ENCODE measurements around the gene ROPN1L. TPM values are rescaled to one million over a fixed set of nuclear protein-coding genes. Genes with fewer than 3 reads are reported as not detected.

The ROPN1L gene
- total and polyA plus RNA-seq, 2 of the 13 experiments (the other 11 are each of a cell fraction or from before 2014, with no cell fraction given) = not detected

DNA sequence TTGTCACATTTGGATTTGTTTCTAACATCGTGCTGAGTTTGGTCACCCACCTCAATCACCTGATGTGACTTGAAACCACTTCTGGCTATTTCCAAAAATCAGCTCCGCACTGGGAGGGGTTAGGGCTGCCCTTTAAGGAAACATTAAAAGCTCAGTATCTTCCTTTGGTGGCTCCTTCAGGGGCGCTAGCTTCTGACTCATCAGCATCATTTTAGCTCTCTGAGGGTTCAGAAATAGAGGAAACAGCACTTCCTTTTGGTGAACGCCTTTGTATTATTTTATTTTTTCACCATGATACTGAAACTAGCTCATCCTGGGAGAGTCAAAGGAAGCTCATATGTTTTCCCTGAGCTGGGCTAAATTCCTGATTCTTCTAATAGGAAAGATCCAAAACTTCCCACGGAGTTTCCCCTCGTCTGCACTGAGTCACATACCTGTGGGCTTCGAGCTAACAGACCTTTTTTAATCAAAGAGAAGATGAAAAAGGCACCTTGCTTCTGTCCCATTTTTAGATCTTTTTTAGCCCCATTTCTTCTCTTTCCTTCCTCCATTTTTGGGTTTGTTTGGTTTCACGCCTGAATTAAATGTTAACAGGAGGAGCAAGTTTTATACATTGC is 48.2 kb downstream of the ROPN1L start (continued):
- TF ChIP-seq, protein P1, sequence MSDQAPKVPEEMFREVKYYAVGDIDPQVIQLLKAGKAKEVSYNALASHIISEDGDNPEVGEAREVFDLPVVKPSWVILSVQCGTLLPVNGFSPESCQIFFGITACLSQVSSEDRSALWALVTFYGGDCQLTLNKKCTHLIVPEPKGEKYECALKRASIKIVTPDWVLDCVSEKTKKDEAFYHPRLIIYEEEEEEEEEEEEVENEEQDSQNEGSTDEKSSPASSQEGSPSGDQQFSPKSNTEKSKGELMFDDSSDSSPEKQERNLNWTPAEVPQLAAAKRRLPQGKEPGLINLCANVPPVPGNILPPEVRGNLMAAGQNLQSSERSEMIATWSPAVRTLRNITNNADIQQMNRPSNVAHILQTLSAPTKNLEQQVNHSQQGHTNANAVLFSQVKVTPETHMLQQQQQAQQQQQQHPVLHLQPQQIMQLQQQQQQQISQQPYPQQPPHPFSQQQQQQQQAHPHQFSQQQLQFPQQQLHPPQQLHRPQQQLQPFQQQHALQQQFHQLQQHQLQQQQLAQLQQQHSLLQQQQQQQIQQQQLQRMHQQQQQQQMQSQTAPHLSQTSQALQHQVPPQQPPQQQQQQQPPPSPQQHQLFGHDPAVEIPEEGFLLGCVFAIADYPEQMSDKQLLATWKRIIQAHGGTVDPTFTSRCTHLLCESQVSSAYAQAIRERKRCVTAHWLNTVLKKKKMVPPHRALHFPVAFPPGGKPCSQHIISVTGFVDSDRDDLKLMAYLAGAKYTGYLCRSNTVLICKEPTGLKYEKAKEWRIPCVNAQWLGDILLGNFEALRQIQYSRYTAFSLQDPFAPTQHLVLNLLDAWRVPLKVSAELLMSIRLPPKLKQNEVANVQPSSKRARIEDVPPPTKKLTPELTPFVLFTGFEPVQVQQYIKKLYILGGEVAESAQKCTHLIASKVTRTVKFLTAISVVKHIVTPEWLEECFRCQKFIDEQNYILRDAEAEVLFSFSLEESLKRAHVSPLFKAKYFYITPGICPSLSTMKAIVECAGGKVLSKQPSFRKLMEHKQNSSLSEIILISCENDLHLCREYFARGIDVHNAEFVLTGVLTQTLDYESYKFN (CRISPR knock-in tag; conservative IDR thresholded peaks at IDR 0.05) = no peak
- TF ChIP-seq, protein P2, sequence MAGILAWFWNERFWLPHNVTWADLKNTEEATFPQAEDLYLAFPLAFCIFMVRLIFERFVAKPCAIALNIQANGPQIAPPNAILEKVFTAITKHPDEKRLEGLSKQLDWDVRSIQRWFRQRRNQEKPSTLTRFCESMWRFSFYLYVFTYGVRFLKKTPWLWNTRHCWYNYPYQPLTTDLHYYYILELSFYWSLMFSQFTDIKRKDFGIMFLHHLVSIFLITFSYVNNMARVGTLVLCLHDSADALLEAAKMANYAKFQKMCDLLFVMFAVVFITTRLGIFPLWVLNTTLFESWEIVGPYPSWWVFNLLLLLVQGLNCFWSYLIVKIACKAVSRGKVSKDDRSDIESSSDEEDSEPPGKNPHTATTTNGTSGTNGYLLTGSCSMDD (CRISPR knock-in tag; IDR thresholded peaks at IDR 0.05) = no peak
- TF ChIP-seq ZNF749 (CRISPR knock-in tag; IDR thresholded peaks at IDR 0.05; ENCODE audit: borderline replicate concordance) = no peak

DNA sequence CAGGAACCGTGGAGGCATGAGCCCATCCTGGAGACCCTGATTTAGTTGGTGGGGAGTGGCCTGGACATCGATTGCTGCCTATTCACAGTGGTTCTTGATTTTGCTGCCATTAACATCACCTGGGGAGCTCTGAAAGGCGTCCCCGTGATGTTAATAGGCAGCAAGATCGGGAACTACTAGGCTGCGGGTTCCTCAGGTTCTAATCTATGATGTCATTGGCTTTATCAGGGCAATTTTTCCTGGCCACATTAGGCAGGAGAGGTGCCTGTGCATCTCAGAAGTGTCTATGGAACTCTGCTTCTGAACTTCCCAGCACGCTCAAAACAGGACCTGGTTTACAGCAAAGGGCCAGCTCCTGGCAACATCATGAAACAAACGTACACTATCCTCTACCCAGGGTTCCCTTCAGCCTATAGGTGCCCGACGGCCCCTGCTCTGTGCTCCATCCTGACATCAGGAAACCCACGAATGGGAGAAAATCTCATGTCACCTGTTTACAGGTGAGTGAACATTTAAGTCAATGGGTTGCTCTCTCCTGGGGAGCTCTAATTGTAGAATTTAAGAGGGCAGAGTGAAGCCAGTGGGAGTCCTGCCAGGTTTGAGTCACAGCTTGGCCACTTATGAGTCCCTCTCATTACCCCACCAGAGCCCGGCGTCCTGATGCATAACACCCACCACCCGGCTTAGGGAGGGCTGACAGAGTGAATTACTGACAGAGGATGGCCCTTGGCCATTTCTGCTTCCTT is 49.4 kb downstream of the ROPN1L start:
- peaks cover 19% of the 10 kb centered on the region for H3K9me3 ChIP-seq (ENCODE audit: low read length)
- FAIRE-seq = no peak
- H2AFZ ChIP-seq (ENCODE audit: low read length) = no peak overlapping the region
- no peaks in the 10 kb centered on the region for H3K79me2 ChIP-seq (ENCODE audit: insufficient read depth, low read length)
- no peaks in the 10 kb centered on the region for H3K36me3 ChIP-seq (replicated peaks in 1 of 2; ENCODE audit: control insufficient read depth in 1 of 2, insufficient read depth in 2 of 2, low read length in 2 of 2)
- DNase-seq (ENCODE audit: low spot score) = no peak
- H3K4me2 ChIP-seq (ENCODE audit: low read depth, low read length) = no peak overlapping the region
- no peak overlapping the region for H3K9ac ChIP-seq (ENCODE audit: insufficient read depth, low read depth, low read length)
- WGBS (ENCODE audit: low lambda C conversion rate) = 6% methylated on average over 6 of the region's 14 CpGs
- CTCF ChIA-PET (ENCODE audit: low intra/inter-chr PET ratio, low total read pairs) = no interaction called here
- H3K4me3 ChIP-seq (replicated peaks in 1 of 3; ENCODE audit: insufficient read depth in 1 of 3, low read depth in 2 of 3, low read length in 3 of 3) = no peak overlapping the region
- intact Hi-C loops (cut with micrococcal nuclease; ENCODE audit: unreplicated experiment) = no loop called here
- H3K27me3 ChIP-seq (ENCODE audit: control insufficient read depth in 1 of 2, insufficient read depth in 2 of 2, low read length in 2 of 2) = peaks cover 1 to 43% of the 10 kb centered on the region in 2 experiments; a peak in 4 of 5 replicates
- POLR2A ChIA-PET = no interaction called here
- no peak overlapping the region for H3K27ac ChIP-seq (ENCODE audit: extremely low read length, insufficient read depth, low read length)
- no peaks in the 10 kb centered on the region for H3K4me1 ChIP-seq (ENCODE audit: insufficient read depth, low read length)
- no TSS peak for BruUV-seq (replicated peaks)
- no peaks in the 10 kb centered on the region for H4K20me1 ChIP-seq (ENCODE audit: insufficient read depth, low read length)
- in situ Hi-C loops (cut with HindIII; ENCODE audit: extremely low pct_ligation_motif_present, low pct_unique_long_range_greater_than_20kb) = no loop called here
- no peak for TF ChIP-seq ZNF782 (CRISPR knock-in tag; IDR thresholded peaks at IDR 0.05; ENCODE audit: borderline replicate concordance)
- peak; percentile 72 for TF ChIP-seq ATF7 (IDR thresholded peaks at IDR 0.05)
- no peak for TF ChIP-seq ATF7 (CRISPR knock-in tag; IDR thresholded peaks at IDR 0.05)
- TF ChIP-seq, protein P3, sequence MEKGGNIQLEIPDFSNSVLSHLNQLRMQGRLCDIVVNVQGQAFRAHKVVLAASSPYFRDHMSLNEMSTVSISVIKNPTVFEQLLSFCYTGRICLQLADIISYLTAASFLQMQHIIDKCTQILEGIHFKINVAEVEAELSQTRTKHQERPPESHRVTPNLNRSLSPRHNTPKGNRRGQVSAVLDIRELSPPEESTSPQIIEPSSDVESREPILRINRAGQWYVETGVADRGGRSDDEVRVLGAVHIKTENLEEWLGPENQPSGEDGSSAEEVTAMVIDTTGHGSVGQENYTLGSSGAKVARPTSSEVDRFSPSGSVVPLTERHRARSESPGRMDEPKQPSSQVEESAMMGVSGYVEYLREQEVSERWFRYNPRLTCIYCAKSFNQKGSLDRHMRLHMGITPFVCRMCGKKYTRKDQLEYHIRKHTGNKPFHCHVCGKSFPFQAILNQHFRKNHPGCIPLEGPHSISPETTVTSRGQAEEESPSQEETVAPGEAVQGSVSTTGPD (CRISPR knock-in tag; IDR thresholded peaks at IDR 0.05) = no peak
- ATAC-seq = no peak
